SU-DHL-6 (cell line): Measurements from ENCODE around the gene CDCA3.

Experiments used
- EZH2phosphoT487 ChIP-seq: fragments of 200-600 bp; sonication (generic), shearing (Covaris generic); conservative IDR thresholded peaks from 2 replicates; pipeline ENCODE4 v1.6.1; 2018; ENCODE audit warnings: mild to moderate bottlenecking, antibody characterized with exemption, low read length, moderate library complexity, mixed read lengths
- TF ChIP-seq, protein P1 (sequence below): fragments of 200-600 bp; sonication (generic); IDR thresholded peaks from one replicate; pipeline ENCODE4 v1.5.1; 2017; ENCODE audit warnings: antibody characterized with exemption, mild to moderate bottlenecking, low read length, moderate library complexity; ENCODE audit not compliant: insufficient read depth, poor library complexity, severe bottlenecking

GRCh38 chr12:6833189-6833890, 17.7 kb downstream of the CDCA3 start:
- TF ChIP-seq EZH2phosphoT487: no peak
- TF ChIP-seq, protein P1, sequence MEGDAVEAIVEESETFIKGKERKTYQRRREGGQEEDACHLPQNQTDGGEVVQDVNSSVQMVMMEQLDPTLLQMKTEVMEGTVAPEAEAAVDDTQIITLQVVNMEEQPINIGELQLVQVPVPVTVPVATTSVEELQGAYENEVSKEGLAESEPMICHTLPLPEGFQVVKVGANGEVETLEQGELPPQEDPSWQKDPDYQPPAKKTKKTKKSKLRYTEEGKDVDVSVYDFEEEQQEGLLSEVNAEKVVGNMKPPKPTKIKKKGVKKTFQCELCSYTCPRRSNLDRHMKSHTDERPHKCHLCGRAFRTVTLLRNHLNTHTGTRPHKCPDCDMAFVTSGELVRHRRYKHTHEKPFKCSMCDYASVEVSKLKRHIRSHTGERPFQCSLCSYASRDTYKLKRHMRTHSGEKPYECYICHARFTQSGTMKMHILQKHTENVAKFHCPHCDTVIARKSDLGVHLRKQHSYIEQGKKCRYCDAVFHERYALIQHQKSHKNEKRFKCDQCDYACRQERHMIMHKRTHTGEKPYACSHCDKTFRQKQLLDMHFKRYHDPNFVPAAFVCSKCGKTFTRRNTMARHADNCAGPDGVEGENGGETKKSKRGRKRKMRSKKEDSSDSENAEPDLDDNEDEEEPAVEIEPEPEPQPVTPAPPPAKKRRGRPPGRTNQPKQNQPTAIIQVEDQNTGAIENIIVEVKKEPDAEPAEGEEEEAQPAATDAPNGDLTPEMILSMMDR: no peak
